Measurements from ENCODE around the gene LEKR1. TPM values are rescaled to one million over a fixed set of nuclear protein-coding genes. Genes with fewer than 3 reads are reported as not detected.

The LEKR1 gene
- total RNA-seq, 4 donors from 2014 or later: 1.7 TPM; not detected in 3

GRCh38 chr3:157021679-157022078 lies 195.5 kb downstream of the LEKR1 start:
- TF ChIP-seq CTCF (IDR thresholded peaks at IDR 0.05): no peak
- ATAC-seq (ENCODE audit: low FRiP score) (no peak), DNase-seq (ENCODE audit: low spot score) (no peak)

GRCh38 chr3:157023226-157023625 lies 197.1 kb downstream of the LEKR1 start:
- no peak for TF ChIP-seq CTCF (IDR thresholded peaks at IDR 0.05)
- no peak for DNase-seq (ENCODE audit: low spot score)
- no peak for ATAC-seq (ENCODE audit: low FRiP score)

GRCh38 chr3:157026091-157026490 lies 199.9 kb downstream of the LEKR1 start:
- DNase-seq (ENCODE audit: low spot score) (no peak), ATAC-seq (ENCODE audit: low FRiP score) (no peak)
- TF ChIP-seq CTCF (IDR thresholded peaks at IDR 0.05): no peak

DNA sequence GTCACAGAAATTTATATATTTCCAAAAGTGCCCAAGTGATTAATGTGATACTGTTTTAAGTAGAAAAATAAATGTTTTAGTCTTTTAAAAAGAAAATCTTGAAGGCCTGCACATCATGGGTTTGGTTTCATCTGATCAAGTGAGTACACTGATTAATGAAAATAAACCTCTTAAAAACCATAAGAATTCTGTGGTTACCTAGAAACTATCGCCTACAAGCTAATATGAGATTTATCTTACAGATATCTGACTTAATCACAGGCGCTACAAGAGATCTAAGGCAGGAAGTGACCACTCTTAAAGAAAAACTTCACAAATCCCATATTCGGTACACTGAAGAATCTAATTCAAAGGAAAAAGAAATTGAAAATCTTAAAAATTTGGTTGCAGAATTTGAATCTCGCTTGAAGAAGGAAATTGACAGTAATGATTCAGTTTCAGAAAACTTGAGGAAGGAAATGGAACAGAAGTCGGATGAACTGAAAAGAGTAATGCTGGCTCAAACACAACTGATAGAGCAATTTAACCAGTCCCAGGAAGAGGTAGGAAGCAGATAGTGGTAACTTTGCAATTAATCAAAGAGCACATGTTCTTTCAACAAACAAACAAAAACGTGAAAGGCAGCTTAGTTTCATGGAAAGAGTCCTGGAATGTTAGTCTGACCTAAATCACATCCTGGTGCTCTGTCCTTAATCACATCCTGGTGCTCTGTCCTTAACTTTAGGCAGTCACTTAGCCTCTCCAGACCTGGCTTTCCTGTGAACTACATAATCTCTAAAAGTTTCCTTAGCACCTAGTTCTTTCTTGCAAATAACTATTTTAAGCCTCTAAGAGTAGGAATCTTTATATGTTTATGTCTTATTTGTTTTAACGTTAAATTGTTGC lies 201.9 kb downstream of the LEKR1 start:
- no peak for TF ChIP-seq CTCF (IDR thresholded peaks at IDR 0.05)
- DNase-seq (ENCODE audit: low spot score) (no peak), ATAC-seq (ENCODE audit: low FRiP score) (no peak)

DNA sequence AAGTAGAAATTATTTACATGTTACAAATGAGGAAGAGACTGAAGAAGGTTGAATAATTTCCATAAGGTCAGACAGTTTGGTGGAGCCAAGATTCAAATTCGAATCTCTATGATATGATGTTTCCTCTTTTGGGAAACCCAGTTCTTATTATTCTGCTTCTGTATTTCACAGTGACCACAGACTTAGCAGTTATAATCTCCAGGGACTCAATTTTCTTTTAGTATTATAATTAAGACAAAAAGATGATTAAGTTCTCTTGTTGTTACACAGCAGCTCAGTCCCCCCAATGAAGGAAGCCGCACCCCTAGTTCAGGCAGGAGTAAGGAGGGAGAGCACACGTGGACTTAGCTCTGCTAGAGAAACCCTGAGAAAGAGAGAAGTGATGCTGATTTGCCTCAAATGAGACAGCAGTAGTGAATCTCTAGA lies 203.2 kb downstream of the LEKR1 start:
- ATAC-seq (ENCODE audit: low FRiP score) (no peak), DNase-seq (ENCODE audit: low spot score) (no peak)
- TF ChIP-seq CTCF (IDR thresholded peaks at IDR 0.05): no peak

DNA sequence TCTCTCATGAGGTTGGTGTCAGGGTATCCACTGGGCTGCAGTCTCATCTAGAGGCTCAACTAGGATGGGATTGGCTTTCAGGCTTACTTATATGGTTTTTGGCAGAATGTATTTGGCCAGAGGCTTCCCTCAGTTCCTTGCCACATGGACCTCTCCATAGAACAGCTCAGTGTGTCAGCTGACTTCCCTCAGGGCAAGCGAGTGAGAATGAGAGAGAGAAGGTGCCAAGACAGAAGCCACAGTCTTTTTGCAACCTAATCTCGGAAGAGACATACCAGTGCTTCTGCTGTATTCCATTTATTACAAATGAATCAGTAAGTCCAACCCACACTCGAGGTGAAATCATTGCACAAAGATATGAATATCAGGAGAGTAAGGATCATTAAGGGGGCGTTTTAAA lies 204.6 kb downstream of the LEKR1 start:
- DNase-seq (ENCODE audit: low spot score) (no peak), ATAC-seq (ENCODE audit: low FRiP score) (no peak)
- no peak for TF ChIP-seq CTCF (IDR thresholded peaks at IDR 0.05)

DNA sequence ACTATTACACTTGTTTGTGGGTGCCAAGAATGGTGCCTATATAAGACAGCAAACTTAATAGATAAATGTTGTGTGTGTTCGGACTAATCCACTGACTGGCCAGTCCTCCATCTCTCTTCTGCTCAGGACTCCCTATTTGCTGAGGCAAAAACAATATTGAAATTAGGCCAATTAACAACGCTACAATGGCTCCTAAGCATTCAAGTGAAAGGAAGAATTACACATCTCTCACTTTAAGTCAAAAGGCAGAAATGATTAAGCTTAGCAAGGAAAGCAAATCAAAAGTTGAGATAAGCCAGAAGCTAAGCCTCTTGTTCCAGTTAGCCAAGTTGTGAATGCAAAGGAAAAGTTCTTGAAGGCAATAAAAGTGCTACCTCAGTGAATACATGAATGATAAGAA lies 206.8 kb downstream of the LEKR1 start:
- ATAC-seq (ENCODE audit: low FRiP score) (no peak), DNase-seq (ENCODE audit: low spot score) (no peak)
- TF ChIP-seq CTCF (IDR thresholded peaks at IDR 0.05): no peak
